Neuron (in vitro differentiated cells): ENCODE results near the gene MRPS31.

Experiments
- H2AFZ ChIP-seq: one replicate; pipeline ENCODE4 v1.6.1; 2013; ENCODE audit warnings: low read depth, mild to moderate bottlenecking, inconsistent platforms, low read length, moderate library complexity
- H3K27me3 ChIP-seq: one replicate; pipeline ENCODE4 v1.6.1; 2013; ENCODE audit warnings: low read length; ENCODE audit not compliant: insufficient read depth
- H3K36me3 ChIP-seq: one replicate; pipeline ENCODE4 v1.6.1; 2013; ENCODE audit warnings: low read length; ENCODE audit not compliant: insufficient read depth
- H3K4me1 ChIP-seq: one replicate; pipeline ENCODE4 v1.6.1; 2013; ENCODE audit warnings: low read length; ENCODE audit not compliant: insufficient read depth
- H3K4me3 ChIP-seq: 2 replicates; pipeline ENCODE4 v1.5.1; 2013; ENCODE audit warnings: mild to moderate bottlenecking, low read length, moderate library complexity
- H3K9me3 ChIP-seq: one replicate; pipeline ENCODE4 v1.6.1; 2013; ENCODE audit warnings: low read length

MRPS31 gene

DNA sequence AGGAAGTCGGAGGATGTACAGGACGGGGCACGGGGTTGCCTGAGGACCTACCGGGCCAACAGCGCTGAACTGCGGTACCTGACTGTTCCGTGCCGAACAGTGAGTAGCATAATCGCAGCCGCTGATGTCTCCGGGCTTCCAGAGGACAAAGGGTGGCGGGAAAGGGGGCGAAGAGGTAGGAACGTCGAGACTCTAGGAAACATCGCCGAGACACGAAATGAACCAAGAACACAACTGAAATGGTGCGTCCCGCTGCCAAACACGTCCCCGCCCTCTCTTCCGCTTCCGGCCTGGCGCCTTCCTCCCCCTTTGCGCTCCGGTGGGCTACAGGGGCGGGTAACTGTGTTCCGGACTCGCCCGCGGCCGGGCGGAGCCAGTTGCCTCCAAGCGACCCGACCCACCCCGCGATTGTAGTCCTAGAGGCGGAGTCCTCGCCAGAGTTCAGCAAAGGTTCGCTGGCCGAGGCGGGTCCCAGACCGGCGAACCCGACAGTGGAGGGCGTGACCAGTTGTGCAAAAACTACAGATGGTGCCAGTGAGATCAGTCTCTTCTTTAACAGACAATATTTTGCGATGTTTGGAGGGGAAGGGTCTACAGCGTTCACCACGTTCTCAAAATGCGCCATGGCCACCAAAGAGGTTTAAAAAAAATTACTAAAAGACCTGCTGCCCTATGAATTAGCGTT lies at the start of gene MRPS31:
TSS of gene MRPS31 (minus strand) at position 257 of the 685 bp plus-strand sequence. CDS start at position 203, 54 bp downstream.
- H3K27me3 ChIP-seq: no peaks in the 10 kb centered on the region
- H3K4me3 ChIP-seq: peak within 1 kb of the TSS; percentile 71
- peaks cover 10% of the 10 kb centered on the region for H3K36me3 ChIP-seq
- H3K9me3 ChIP-seq: no peaks in the 10 kb centered on the region
- H3K4me1 ChIP-seq: peaks cover 10% of the 10 kb centered on the region
- H2AFZ ChIP-seq: peak within 1 kb of the TSS; percentile 83

DNA sequence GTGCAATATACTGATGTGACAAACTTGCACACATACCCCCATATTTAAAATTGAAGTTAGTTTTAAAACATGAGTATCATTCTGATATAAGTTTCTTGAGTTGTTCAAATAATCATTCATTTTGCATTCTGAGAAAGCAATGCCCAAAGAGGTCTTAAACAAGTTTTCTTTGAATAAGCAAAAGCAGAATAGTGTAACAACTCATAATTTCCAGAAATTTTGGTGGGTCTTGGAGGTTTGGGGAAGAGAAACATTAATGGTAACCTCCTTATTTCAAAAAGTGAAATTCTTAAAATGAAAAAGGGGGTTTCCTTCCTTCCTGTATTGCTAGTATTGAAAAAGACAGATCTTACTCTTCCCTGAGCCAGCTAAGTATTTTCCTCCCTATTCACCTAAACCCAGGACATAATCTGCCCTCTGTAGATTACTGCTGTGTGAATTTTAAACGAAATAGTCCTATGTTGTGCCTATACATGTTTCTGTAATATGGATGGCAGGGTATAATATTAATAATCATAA lies 48.9 kb upstream of the MRPS31 start:
- H3K36me3 ChIP-seq: no peaks in the 10 kb centered on the region
- H2AFZ ChIP-seq: no peak overlapping the region
- no peaks in the 10 kb centered on the region for H3K27me3 ChIP-seq
- H3K4me3 ChIP-seq: no peak overlapping the region
- H3K4me1 ChIP-seq: no peaks in the 10 kb centered on the region
- peaks cover 2% of the 10 kb centered on the region for H3K9me3 ChIP-seq

DNA sequence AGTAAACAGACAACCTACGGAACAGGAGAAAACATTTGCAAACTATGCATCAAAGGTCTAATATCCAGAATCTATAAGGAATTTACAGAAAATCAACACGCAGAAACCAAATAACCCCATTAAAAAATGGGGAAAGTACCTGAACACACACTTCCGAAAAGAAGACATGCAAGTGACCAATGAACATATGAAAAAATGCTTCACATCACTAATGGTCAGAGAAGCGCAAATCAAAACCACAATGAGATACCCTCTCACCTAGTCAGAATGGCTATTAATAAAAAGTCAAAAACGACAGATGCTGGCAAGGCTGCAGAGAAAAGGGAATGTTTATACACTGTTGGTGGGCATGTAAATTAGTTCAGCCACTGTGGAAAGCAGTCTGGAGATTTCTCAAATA lies 47.9 kb upstream of the MRPS31 start:
- Histone ChIP-seq H3K4me1 (no peaks in the 10 kb centered on the region), H3K27me3 (no peaks in the 10 kb centered on the region), H3K9me3 (peaks cover 2% of the 10 kb centered on the region), H3K4me3 (no peak overlapping the region), H2AFZ (no peak overlapping the region), H3K36me3 (peaks cover 2% of the 10 kb centered on the region)

DNA sequence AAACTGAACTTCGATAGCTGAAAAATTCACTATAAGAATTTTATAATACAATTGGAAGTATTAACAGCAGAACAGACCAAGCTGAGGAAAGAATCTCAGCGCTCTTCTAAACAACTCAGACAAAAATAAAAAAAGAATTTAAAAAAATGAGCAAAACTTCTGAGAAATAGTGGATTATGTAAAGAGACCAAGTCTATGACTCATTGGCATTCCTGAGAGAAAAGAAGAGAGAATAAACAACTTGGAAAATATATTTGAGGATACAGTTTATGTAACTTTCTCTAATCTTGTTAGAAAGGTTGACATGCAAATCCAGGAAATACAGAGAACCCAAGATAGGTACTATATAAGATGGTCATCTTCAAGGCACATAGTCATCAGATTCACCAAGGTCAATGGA lies 43.8 kb upstream of the MRPS31 start:
- Histone ChIP-seq H3K27me3 (no peaks in the 10 kb centered on the region), H3K36me3 (peaks cover 17% of the 10 kb centered on the region), H3K9me3 (peaks cover 2% of the 10 kb centered on the region), H3K4me3 (no peak overlapping the region), H2AFZ (no peak overlapping the region), H3K4me1 (no peaks in the 10 kb centered on the region)

DNA sequence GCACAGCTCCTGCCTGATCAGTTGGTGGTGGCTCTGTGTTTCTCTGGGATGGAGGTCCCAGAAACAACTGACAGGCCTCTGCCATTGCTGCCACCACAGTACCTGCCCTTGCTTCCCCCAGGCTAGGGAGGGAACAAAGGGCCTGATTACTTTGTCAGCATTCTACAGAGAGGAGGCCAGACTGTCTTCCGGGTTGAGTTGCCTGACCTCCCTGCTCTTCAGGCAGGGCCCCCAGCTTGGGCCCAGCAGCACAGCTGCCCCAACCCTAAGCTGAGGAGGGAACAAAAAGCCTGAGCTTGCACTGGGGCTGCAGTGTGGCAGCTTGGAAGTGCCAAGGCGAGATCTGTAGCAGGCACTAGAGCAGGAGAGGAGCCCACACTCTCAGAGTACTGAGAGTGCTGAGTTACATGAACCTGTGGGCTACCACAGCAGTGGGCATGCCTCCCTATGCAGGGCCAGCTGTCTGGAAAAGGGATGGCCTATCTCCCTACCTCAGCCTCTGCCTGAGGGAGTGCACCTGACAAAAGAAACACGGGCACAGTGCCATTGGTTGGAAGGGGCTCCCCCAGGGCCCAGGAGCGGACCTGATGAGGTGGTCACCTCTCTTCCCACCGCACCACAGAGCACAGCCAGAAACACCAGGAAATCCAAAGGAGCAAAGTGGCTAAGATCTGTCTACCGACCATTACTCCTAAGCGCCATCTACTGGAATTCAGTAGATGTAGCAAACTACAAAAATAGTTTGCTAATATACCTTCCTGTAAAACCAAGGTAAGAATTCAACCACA lies 42.9 kb upstream of the MRPS31 start:
- H3K4me3 ChIP-seq: no peak overlapping the region
- H3K27me3 ChIP-seq: no peaks in the 10 kb centered on the region
- peaks cover 26% of the 10 kb centered on the region for H3K36me3 ChIP-seq
- no peaks in the 10 kb centered on the region for H3K4me1 ChIP-seq
- no peak overlapping the region for H2AFZ ChIP-seq
- peaks cover 2% of the 10 kb centered on the region for H3K9me3 ChIP-seq

DNA sequence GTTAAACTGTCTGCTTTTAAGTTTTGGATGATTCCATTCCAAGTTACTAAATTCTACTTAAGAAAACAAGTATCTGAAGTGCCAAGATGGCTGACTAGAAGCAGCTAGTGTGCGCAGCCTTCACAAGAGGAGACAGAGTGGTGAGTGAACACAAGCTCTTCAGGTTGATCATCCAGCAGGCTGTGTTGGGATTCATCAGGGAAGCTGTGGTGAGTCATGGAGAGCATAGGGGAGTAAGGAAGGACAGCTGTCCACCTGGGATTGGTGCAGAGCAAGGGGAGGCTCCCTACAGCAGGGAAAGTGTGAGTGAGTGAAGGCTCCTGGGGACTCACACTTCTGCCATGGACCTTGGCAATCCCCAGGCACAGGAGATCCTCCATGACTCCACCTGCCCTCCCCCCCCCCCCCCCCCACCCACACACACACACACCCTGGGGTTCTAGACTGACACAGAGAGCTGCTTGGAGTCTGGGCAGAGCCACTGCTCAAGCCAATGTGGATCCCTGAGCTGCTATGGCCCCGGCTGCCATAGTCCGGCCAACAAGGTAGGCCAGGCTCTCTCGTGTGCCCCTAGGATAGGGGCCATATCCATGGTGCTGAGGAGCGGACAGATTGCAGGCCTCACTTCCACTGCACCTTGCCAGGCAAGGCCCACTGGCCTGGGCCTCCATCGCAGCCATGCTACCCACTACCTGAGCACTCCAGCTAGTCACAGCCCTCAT lies 41.9 kb upstream of the MRPS31 start:
- peaks cover 2% of the 10 kb centered on the region for H3K9me3 ChIP-seq
- H3K36me3 ChIP-seq: peaks cover 32% of the 10 kb centered on the region
- H2AFZ ChIP-seq: no peak overlapping the region
- no peaks in the 10 kb centered on the region for H3K27me3 ChIP-seq
- no peak overlapping the region for H3K4me3 ChIP-seq
- no peaks in the 10 kb centered on the region for H3K4me1 ChIP-seq

DNA sequence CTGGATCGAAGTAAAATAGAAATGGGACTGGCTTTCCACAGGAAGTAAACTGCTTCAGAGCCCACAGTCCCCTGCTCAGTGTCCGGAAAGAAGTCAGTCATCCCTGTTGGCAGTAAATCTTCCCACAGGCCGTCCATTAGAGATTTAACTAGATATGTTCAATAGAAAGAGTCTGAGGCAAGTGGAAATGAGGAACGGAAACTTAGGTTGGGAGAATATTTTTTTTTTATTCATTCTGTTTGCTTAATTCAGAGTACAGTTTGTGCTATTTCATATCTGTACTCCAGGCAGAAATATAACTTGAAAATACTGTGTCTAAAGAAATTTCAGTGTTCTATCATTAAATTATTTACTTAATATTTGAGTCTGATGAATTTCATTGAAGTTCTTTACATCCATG lies 41.1 kb upstream of the MRPS31 start:
- Histone ChIP-seq H3K4me1 (no peaks in the 10 kb centered on the region), H3K9me3 (peaks cover 2% of the 10 kb centered on the region), H2AFZ (no peak overlapping the region), H3K27me3 (no peaks in the 10 kb centered on the region), H3K4me3 (no peak overlapping the region), H3K36me3 (peaks cover 39% of the 10 kb centered on the region)

DNA sequence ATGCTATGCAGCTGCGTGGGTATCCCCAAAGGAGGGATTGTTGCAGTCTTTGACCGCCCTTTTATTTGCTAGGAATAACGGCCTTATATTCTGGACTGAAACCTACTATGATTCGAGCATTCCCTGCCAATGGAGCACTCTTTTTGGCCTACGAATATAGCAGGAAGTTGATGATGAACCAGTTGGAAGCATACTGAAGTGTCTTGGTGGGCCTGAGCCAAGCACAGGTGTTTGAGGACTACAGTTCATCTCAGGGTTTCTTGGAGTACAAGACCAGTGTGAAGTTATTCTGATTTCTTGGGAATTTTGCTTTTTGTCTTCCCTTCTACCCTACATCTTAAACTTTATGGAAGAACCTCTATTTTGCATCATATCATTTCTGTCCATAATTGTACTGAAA lies 38.5 kb upstream of the MRPS31 start:
- Histone ChIP-seq H3K4me1 (no peaks in the 10 kb centered on the region), H2AFZ (no peak overlapping the region), H3K27me3 (no peaks in the 10 kb centered on the region), H3K9me3 (no peaks in the 10 kb centered on the region), H3K36me3 (peaks cover 57% of the 10 kb centered on the region), H3K4me3 (no peak overlapping the region)

DNA sequence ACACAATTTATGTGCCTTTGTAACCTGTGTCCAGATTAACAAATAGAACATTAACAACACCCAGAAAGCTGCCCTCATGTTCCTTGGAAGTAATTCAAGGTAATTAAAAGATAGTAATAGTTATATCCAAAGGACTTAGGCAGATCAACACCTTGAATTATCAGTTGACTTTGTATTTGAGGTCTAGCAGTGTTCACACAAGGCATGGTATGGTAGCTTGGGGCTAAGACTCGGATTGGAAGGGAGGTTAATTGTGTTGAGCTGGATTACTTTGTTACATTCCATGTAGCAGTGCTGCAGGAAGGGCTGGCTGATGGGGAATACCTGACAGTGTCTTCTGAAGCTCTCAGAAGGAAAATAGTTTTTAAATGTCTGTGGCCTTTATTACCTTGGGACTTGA lies 35.3 kb upstream of the MRPS31 start:
- H3K27me3 ChIP-seq: no peaks in the 10 kb centered on the region
- H2AFZ ChIP-seq: no peak overlapping the region
- no peak overlapping the region for H3K4me3 ChIP-seq
- H3K9me3 ChIP-seq: no peaks in the 10 kb centered on the region
- H3K4me1 ChIP-seq: no peaks in the 10 kb centered on the region
- peaks cover 64% of the 10 kb centered on the region for H3K36me3 ChIP-seq

DNA sequence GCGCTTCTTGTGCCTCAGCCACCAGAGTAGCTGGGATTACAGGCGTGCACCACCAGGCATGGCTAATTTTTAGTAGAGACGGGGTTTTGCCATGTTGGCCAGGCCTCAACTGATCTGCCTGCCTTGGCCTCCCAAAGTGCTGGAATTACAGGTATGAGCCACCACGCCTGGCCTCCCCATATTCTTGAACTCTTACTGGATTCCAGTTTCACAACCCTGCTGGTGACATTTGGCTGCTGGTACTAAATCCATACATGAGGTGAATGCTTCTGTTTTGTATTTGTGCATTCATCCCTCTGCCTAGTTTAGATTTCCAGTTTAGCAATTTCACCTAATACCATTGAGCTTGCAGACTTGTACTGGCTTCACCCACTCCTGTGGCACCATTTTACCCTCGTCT lies 32.3 kb upstream of the MRPS31 start:
- H3K4me1 ChIP-seq: no peaks in the 10 kb centered on the region
- no peaks in the 10 kb centered on the region for H3K27me3 ChIP-seq
- no peak overlapping the region for H2AFZ ChIP-seq
- peaks cover 65% of the 10 kb centered on the region for H3K36me3 ChIP-seq
- no peaks in the 10 kb centered on the region for H3K9me3 ChIP-seq
- no peak overlapping the region for H3K4me3 ChIP-seq

DNA sequence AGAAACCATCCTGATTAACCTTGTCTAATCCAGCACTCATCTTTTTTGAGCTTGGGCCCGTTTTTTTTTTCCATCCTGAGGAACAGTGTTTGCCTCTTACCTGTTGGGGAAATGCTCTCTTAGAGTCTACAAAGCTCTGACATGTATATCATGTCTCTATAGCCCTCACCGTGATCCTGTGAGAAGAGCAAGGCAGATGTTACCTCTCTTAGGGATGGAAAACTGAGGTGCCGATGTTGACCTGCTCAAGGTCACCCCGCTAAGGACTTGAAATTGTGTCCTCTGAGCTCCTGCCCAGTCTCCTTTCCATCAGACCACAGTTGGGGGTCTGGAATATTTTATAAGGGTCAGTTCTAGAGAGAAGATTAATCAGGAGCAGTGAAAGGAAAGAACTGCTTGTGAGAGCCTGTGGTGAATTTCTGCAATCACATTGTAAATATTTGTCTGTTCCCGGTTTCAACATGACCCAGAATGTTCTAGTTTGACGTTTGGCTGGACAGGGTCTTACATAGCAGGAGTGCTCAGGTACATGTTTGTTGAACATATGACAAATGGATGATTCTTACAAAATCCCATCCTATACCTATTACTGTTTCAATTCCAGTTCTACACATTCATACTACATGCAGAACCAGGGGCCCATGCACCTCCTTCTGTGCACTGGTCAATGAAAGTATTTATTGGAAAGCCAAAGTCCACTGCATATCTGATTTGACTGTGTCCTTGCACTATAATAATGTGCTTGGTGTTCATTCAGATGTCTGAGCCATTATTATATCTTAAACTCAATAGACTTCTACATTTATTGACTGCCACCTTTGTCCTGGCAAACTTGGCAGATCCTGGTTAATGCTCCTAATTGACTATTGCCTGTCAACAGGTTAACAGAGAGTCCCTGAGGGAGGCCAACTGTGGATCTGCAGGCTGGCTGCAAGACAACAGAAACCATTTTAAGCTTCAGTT lies 30.5 kb upstream of the MRPS31 start:
- H3K4me1 ChIP-seq: no peaks in the 10 kb centered on the region
- H3K36me3 ChIP-seq: peaks cover 52% of the 10 kb centered on the region
- no peak overlapping the region for H2AFZ ChIP-seq
- H3K27me3 ChIP-seq: no peaks in the 10 kb centered on the region
- no peaks in the 10 kb centered on the region for H3K9me3 ChIP-seq
- H3K4me3 ChIP-seq: no peak overlapping the region

DNA sequence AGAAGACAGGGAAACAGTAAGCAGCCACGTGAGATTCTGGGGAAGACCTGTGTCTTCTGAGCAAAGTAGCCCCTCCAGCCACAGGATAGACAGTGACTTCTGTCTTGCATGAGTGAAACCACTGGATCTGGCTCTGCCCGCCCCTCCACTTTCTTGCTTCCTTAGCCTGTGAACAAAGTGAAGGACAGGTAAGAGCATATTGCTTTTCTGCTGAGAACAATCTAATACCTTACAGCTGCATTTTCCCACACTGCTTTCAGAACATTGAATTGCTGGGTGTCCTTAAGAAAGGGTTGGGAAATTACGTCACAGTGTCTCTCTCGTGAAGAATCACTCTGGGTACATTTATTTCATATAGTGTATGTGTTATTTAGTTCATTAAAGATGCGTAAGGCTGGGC lies 29.6 kb upstream of the MRPS31 start:
- Histone ChIP-seq H3K4me1 (no peaks in the 10 kb centered on the region), H3K9me3 (no peaks in the 10 kb centered on the region), H3K4me3 (no peak overlapping the region), H3K36me3 (peaks cover 51% of the 10 kb centered on the region), H3K27me3 (no peaks in the 10 kb centered on the region), H2AFZ (no peak overlapping the region)
